ENCODE results near the gene ULK4. TPM values are rescaled to one million over a fixed set of nuclear protein-coding genes. Genes with fewer than 3 reads are reported as not detected.
"Not testable (repeated sequence)": the region's sequence is repeated elsewhere in the genome, so short reads cannot be mapped to it uniquely, and the experiment has no call there.

Gene ULK4
- total RNA-seq, 2 donors from 2014 or later = 4.4 to 8.3 TPM

DNA sequence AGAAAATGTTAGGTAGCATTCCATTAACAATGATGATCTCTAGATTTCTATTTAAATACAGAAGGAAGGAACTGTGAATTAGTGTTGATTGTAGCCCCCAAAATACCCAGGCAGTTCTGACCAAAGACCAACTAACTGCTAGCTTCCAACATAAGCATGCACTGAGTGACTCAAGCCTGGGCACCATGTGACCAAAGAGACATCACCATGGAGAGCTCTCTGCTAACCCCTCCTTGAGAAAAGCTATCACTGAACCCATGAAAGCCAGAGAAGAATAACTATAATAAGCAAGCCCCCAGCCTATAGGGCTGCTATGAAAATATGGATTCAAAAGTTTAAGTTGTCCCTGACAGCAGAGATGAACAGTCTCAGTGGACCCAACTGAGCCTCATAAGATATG is 310.2 kb downstream of the ULK4 start:
- intact Hi-C loops (cut with DNase I) = no loop called here
- H3K36me3 ChIP-seq = no peaks in the 10 kb centered on the region
- no peak for DNase-seq
- H3K4me1 ChIP-seq = peaks cover 6% of the 10 kb centered on the region
- no peaks in the 10 kb centered on the region for H3K27me3 ChIP-seq
- H3K27ac ChIP-seq = no peak overlapping the region
- H3K9me3 ChIP-seq = no peaks in the 10 kb centered on the region
- TF ChIP-seq, protein P1, sequence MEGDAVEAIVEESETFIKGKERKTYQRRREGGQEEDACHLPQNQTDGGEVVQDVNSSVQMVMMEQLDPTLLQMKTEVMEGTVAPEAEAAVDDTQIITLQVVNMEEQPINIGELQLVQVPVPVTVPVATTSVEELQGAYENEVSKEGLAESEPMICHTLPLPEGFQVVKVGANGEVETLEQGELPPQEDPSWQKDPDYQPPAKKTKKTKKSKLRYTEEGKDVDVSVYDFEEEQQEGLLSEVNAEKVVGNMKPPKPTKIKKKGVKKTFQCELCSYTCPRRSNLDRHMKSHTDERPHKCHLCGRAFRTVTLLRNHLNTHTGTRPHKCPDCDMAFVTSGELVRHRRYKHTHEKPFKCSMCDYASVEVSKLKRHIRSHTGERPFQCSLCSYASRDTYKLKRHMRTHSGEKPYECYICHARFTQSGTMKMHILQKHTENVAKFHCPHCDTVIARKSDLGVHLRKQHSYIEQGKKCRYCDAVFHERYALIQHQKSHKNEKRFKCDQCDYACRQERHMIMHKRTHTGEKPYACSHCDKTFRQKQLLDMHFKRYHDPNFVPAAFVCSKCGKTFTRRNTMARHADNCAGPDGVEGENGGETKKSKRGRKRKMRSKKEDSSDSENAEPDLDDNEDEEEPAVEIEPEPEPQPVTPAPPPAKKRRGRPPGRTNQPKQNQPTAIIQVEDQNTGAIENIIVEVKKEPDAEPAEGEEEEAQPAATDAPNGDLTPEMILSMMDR (IDR thresholded peaks at IDR 0.05) = no peak
- no peak overlapping the region for H3K9ac ChIP-seq (ENCODE audit: low read depth in 2 of 2, low read length in 2 of 2)
- H3K4me3 ChIP-seq = no peak overlapping the region

DNA sequence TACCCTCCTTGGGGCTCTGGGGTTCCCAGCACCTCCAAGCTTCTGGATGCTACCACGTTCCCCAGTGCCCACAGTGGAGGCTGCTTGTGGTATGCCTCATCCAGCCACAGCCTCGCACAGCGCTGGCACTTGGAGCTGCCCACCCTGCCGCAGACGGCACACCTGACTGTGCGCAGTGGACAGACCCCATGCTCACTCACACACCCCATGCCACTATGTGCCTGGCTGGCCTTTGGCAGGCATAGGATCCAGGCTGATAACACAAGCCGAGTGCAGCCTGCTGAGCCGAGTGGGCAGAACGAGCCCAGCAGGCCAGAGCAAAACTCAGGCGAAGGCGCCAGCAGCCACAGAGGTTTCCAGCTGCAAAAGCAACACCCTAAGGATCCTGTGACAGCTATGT is 311.5 kb downstream of the ULK4 start:
- no peaks in the 10 kb centered on the region for H3K9me3 ChIP-seq
- H3K4me1 ChIP-seq = peaks cover 6% of the 10 kb centered on the region
- no peaks in the 10 kb centered on the region for H3K27me3 ChIP-seq
- intact Hi-C loops (cut with DNase I) = no loop called here
- no peak overlapping the region for H3K9ac ChIP-seq (ENCODE audit: low read depth in 2 of 2, low read length in 2 of 2)
- TF ChIP-seq, protein P1 (IDR thresholded peaks at IDR 0.05) = no peak
- no peak overlapping the region for H3K4me3 ChIP-seq
- DNase-seq = no peak
- H3K36me3 ChIP-seq = no peaks in the 10 kb centered on the region
- H3K27ac ChIP-seq = no peak overlapping the region

DNA sequence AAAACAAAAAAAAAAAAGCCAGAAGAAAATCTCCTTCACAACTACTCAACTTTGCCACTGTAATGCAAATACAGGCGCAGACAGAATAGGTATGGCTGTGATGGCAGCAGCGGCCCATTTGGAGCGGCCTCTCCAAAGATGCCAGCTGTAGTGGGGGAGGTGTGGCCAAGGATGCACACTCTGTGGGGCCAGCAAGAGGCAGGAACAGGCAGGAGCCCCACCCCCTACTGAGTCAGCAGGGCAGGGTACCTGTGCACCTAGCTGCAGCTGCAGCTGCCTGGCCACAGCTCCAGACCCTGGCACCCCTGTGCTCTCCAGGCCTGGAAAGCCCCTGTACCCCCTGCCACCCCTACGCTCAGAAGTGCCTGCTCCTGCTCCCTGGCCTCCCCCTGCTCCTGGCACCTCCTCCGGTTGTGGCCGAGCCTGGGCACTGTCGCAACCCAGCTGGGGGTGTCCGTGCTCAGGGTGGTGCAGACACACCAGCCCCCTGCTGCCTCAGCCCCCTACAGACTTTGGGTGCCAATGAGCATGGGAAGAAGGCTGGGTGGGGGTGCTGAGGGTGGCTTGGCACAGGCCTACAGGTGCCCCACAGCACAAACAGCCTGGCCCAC is 312.7 kb downstream of the ULK4 start:
- TF ChIP-seq, protein P1 (IDR thresholded peaks at IDR 0.05) = no peak
- Histone ChIP-seq H3K36me3 (no peaks in the 10 kb centered on the region), H3K27ac (no peak overlapping the region), H3K4me1 (peaks cover 6% of the 10 kb centered on the region), H3K9me3 (no peaks in the 10 kb centered on the region), H3K27me3 (no peaks in the 10 kb centered on the region), H3K9ac (ENCODE audit: low read depth in 2 of 2, low read length in 2 of 2) (no peak overlapping the region), H3K4me3 (no peak overlapping the region)
- no peak for DNase-seq
- intact Hi-C loops (cut with DNase I) = no loop called here

DNA sequence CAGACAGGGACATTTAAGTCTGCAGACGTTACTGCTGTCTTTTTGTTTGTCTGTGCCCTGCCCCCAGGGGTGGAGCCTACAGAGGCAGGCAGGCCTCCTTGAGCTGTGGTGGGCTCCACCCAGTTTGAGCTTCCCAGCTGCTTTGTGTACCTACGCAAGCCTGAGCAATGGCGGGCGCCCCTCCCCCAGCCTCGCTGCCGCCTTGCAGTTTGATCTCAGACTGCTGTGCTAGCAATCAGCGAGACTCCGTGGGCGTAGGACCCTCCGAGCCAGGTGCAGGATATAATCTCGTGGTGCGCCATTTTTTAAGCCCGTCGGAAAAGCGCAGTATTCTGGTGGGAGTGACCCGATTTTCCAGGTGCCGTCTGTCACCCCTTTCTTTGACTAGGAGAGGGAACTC is 314.2 kb downstream of the ULK4 start:
- H3K27ac ChIP-seq; H3K27me3 ChIP-seq; H3K36me3 ChIP-seq; H3K4me3 ChIP-seq; H3K4me1 ChIP-seq; DNase-seq; H3K9ac ChIP-seq (ENCODE audit: low read depth in 2 of 2, low read length in 2 of 2); intact Hi-C loops (cut with DNase I); H3K9me3 ChIP-seq: not testable (repeated sequence)

DNA sequence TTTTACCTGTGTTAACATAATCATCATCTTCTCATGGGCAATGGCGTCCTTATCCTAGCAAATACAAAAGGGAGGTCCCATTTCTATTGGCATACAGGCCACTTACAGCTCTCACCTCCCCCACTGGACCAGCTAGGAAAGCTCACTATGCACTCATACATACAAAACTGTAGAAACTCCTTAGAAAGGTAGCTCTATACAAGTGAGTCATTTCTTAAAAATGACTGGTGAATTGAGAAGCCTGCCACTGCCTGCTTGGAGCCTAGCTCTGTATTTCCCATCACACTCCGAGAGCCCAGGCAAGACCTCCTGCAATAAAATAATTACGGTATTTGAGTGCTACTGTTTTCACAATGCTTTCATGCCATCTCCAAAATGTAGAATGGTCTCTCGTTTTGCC is 321.8 kb downstream of the ULK4 start:
- intact Hi-C loops (cut with DNase I) = no loop called here
- Histone ChIP-seq H3K9ac (ENCODE audit: low read depth in 2 of 2, low read length in 2 of 2) (no peak overlapping the region), H3K27ac (no peak overlapping the region), H3K4me1 (no peaks in the 10 kb centered on the region), H3K36me3 (no peaks in the 10 kb centered on the region), H3K9me3 (no peaks in the 10 kb centered on the region), H3K27me3 (no peaks in the 10 kb centered on the region), H3K4me3 (no peak overlapping the region)
- DNase-seq = no peak
- TF ChIP-seq, protein P1 (IDR thresholded peaks at IDR 0.05) = no peak

DNA sequence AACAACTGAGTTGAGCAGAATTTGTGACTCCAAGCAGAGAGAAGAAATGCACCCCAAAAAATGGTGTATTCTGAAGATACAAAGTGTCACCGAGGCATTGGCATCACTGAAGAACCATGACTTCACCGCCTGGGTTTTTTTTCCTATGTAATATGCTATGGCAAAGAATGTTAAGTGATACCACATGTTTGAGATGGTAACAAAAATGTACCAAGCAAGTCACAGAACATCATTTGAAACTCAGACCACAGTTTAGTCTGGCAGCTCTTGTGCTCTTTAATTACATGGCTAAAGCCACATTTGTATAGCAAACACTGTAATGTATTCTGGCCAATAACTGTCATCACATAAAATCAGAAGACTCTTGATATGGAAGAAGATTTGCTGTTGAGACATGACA is 323.5 kb downstream of the ULK4 start:
- no peaks in the 10 kb centered on the region for H3K9me3 ChIP-seq

More for the DNA sequence above, 323.5 kb downstream of the ULK4 start:
- DNase-seq = no peak
- TF ChIP-seq, protein P1 (IDR thresholded peaks at IDR 0.05) = no peak
- Histone ChIP-seq H3K27me3 (no peaks in the 10 kb centered on the region), H3K9ac (ENCODE audit: low read depth in 2 of 2, low read length in 2 of 2) (no peak overlapping the region), H3K36me3 (no peaks in the 10 kb centered on the region), H3K4me3 (no peak overlapping the region), H3K4me1 (no peaks in the 10 kb centered on the region), H3K27ac (no peak overlapping the region)
- intact Hi-C loops (cut with DNase I) = no loop called here
